ENCODE results near the gene ROCK2. TPM values are rescaled to one million over a fixed set of nuclear protein-coding genes. Genes with fewer than 3 reads are reported as not detected.

Gene ROCK2
- total RNA-seq, 1 donor from 2014 or later: 61.4 TPM

- Mint-ChIP-seq H3K4me1 (ENCODE audit: low read depth) (peaks cover 46% of the 10 kb centered on the region), H3K4me3 (ENCODE audit: unreplicated experiment) (no peak overlapping the region), H3K27me3 (ENCODE audit: low read depth) (no peaks in the 10 kb centered on the region), H3K9me3 (ENCODE audit: low read depth) (peaks cover 4% of the 10 kb centered on the region), H3K36me3 (ENCODE audit: low read depth) (peaks cover 9% of the 10 kb centered on the region), H3K27ac (ENCODE audit: unreplicated experiment) (no peak overlapping the region)
- no peak for TF ChIP-seq CTCF (IDR thresholded peaks at IDR 0.05)
- DNase-seq (ENCODE audit: low spot score): no peak
Measured at GRCh38 chr2:11290211-11290610, 54.2 kb downstream of the ROCK2 start.

GRCh38 chr2:11288431-11288830 is 56.0 kb downstream of the ROCK2 start:
- H3K4me3 Mint-ChIP-seq (ENCODE audit: unreplicated experiment): no peak overlapping the region
- no peak for DNase-seq (ENCODE audit: low spot score)
- H3K27me3 Mint-ChIP-seq (ENCODE audit: low read depth): no peaks in the 10 kb centered on the region
- peaks cover 19% of the 10 kb centered on the region for H3K36me3 Mint-ChIP-seq (ENCODE audit: low read depth)
- peaks cover 4% of the 10 kb centered on the region for H3K9me3 Mint-ChIP-seq (ENCODE audit: low read depth)
- H3K4me1 Mint-ChIP-seq (ENCODE audit: low read depth): peaks cover 41% of the 10 kb centered on the region
- no peak for TF ChIP-seq CTCF (IDR thresholded peaks at IDR 0.05)
- peak overlapping the region; percentile 46 for H3K27ac Mint-ChIP-seq (ENCODE audit: unreplicated experiment)

- Mint-ChIP-seq H3K27me3 (ENCODE audit: low read depth) (no peaks in the 10 kb centered on the region), H3K4me3 (ENCODE audit: unreplicated experiment) (no peak overlapping the region), H3K36me3 (ENCODE audit: low read depth) (peaks cover 26% of the 10 kb centered on the region), H3K9me3 (ENCODE audit: low read depth) (peaks cover 4% of the 10 kb centered on the region), H3K4me1 (ENCODE audit: low read depth) (peaks cover 34% of the 10 kb centered on the region), H3K27ac (ENCODE audit: unreplicated experiment) (no peak overlapping the region)
- no peak for TF ChIP-seq CTCF (IDR thresholded peaks at IDR 0.05)
- DNase-seq (ENCODE audit: low spot score): no peak
Measured at GRCh38 chr2:11286749-11287148, 57.7 kb downstream of the ROCK2 start.

- Mint-ChIP-seq H3K4me3 (ENCODE audit: unreplicated experiment) (no peak overlapping the region), H3K36me3 (ENCODE audit: low read depth) (peaks cover 29% of the 10 kb centered on the region), H3K9me3 (ENCODE audit: low read depth) (peaks cover 4% of the 10 kb centered on the region), H3K27ac (ENCODE audit: unreplicated experiment) (peak overlapping the region; percentile 63), H3K4me1 (ENCODE audit: low read depth) (peaks cover 31% of the 10 kb centered on the region), H3K27me3 (ENCODE audit: low read depth) (no peaks in the 10 kb centered on the region)
- no peak for DNase-seq (ENCODE audit: low spot score)
- no peak for TF ChIP-seq CTCF (IDR thresholded peaks at IDR 0.05)
Measured at GRCh38 chr2:11286323-11286722, 58.1 kb downstream of the ROCK2 start.

- Mint-ChIP-seq H3K27ac (ENCODE audit: unreplicated experiment) (peak overlapping the region; percentile 70), H3K4me3 (ENCODE audit: unreplicated experiment) (no peak overlapping the region), H3K4me1 (ENCODE audit: low read depth) (peaks cover 28% of the 10 kb centered on the region), H3K9me3 (ENCODE audit: low read depth) (peaks cover 4% of the 10 kb centered on the region), H3K36me3 (ENCODE audit: low read depth) (peaks cover 29% of the 10 kb centered on the region), H3K27me3 (ENCODE audit: low read depth) (no peaks in the 10 kb centered on the region)
- no peak for TF ChIP-seq CTCF (IDR thresholded peaks at IDR 0.05)
- no peak for DNase-seq (ENCODE audit: low spot score)
Measured at GRCh38 chr2:11285499-11285898, 58.9 kb downstream of the ROCK2 start.

Data from chondrocyte (in vitro differentiated cells).